ENCODE measurements around the gene NUBPL. TPM values are rescaled to one million over a fixed set of nuclear protein-coding genes. Genes with fewer than 3 reads are reported as not detected.

NUBPL gene
- total and polyA plus RNA-seq, 7 experiments from 2014 or later, result 5.8 to 11.7 (median 8.3) TPM

DNA sequence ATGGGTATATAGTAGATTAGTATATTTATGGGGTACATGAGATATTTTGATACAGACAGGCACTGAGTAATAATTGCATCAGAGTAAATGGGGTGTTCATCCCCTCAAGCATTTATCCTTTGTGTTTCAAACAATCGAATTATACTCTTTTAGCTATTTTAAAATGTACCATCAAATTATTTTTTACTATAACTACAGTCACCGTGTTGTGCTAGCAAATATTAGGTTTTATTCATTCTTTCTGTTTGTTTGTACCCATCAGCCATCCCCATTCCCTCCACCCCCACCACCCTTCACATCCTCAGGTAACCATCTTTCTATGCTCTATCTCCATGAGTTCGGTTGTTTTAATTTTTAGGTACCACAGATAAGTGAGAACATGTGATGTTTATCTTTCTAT lies 115.8 kb downstream of the NUBPL start:
- Mint-ChIP-seq H3K4me1 (peaks cover 0 to 9% (median 0%) of the 10 kb centered on the region in 7 donors), H3K4me3 (no peak overlapping the region), H3K27ac (no peak overlapping the region), H3K27me3 (no peaks in the 10 kb centered on the region), H3K9me3 (peaks cover 0 to 20% (median 8%) of the 10 kb centered on the region in 11 donors), H3K36me3 (peaks cover 0 to 72% (median 57%) of the 10 kb centered on the region in 5 donors)
- Histone ChIP-seq H3K27ac (ENCODE audit: low read depth, low read length) (no peak overlapping the region), H3K4me1 (ENCODE audit: control insufficient read depth in 2 of 2, insufficient read depth in 2 of 2, low read length in 2 of 2) (no peaks in the 10 kb centered on the region), H3K27me3 (ENCODE audit: control insufficient read depth in 2 of 2, insufficient read depth in 2 of 2, low read length in 2 of 2) (no peaks in the 10 kb centered on the region), H3K9me3 (ENCODE audit: control insufficient read depth in 2 of 3, low read length in 3 of 3) (no peaks in the 10 kb centered on the region), H3K4me3 (ENCODE audit: low read length) (no peak overlapping the region), H3K36me3 (ENCODE audit: control insufficient read depth in 2 of 3, insufficient read depth in 3 of 3, low read length in 3 of 3) (peaks cover 0 to 13% (median 0%) of the 10 kb centered on the region in 3 experiments)
- no peak for DNase-seq
- ChIA-PET CTCF (no interaction called here), POLR2A (no interaction called here)
- intact Hi-C loops (cut with micrococcal nuclease), result no loop called here
- no peak for ATAC-seq

- intact Hi-C loops (cut with micrococcal nuclease), result no loop called here
- Histone ChIP-seq H3K36me3 (ENCODE audit: control insufficient read depth in 2 of 3, insufficient read depth in 3 of 3, low read length in 3 of 3) (peaks cover 0 to 13% (median 0%) of the 10 kb centered on the region in 3 experiments), H3K27me3 (ENCODE audit: control insufficient read depth in 2 of 2, insufficient read depth in 2 of 2, low read length in 2 of 2) (no peaks in the 10 kb centered on the region), H3K9me3 (ENCODE audit: control insufficient read depth in 2 of 3, low read length in 3 of 3) (no peaks in the 10 kb centered on the region), H3K4me3 (ENCODE audit: low read length) (no peak overlapping the region), H3K4me1 (ENCODE audit: control insufficient read depth in 2 of 2, insufficient read depth in 2 of 2, low read length in 2 of 2) (no peaks in the 10 kb centered on the region), H3K27ac (ENCODE audit: low read depth, low read length) (no peak overlapping the region)
- H3K9me3 Mint-ChIP-seq, result peaks cover 0 to 26% (median 8%) of the 10 kb centered on the region in 11 donors
- H3K27ac Mint-ChIP-seq, result no peak overlapping the region
- ChIA-PET POLR2A (no interaction called here), CTCF (no interaction called here)
- no peaks in the 10 kb centered on the region for H3K27me3 Mint-ChIP-seq
- H3K4me3 Mint-ChIP-seq, result no peak overlapping the region
- H3K36me3 Mint-ChIP-seq, result peaks cover 0 to 77% (median 59%) of the 10 kb centered on the region in 5 donors
- ATAC-seq (no peak), DNase-seq (no peak)
- peaks cover 0 to 9% (median 0%) of the 10 kb centered on the region in 7 donors for H3K4me1 Mint-ChIP-seq
These were observed 116.4 kb downstream of the NUBPL start for GRCh38 chr14:31677630-31678029.

DNA sequence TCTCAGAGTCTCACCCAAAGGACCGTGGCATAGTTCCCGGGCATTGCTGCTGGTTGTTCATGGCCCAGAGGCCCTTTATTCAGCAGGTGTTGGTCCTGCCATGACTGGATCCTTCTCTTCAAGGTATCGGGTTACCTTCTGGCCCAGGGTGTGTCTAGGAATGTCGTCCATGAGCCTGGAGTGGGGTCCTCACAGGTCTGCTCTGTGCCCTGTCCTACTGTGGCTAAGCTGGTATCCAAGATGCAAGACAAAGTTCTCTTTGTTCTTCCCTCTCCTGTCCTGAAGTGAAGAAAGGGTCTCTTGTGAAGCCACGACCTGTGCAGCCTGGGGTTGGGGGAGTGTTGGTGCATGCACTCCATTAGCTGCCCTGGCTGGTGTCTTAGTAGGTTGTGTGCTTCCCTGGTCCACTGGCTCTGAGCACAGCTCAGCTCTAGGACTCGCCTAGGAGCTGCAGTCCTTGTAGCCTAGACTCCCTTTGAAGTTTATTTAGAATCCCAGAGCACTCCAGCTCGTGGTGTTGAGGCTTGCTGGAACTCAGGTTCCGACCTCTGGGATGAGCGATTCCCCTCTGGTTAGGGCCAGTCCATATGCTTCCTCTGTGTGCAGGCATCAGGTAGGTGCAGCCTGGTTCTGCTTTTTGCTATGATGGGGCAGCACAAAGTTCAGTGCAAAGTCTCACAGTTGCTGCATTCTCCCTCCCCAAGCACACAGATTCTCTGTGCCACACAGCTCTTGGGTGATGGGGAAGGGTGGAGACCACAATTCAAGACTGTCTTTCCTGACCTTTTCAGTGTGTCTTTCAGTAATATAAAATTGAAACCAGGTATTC lies 117.4 kb downstream of the NUBPL start:
- Mint-ChIP-seq H3K36me3 (peaks cover 0 to 76% (median 60%) of the 10 kb centered on the region in 5 donors), H3K4me1 (peaks cover 0 to 9% (median 0%) of the 10 kb centered on the region in 7 donors), H3K9me3 (peaks cover 0 to 31% (median 13%) of the 10 kb centered on the region in 11 donors), H3K4me3 (no peak overlapping the region), H3K27me3 (no peaks in the 10 kb centered on the region), H3K27ac (no peak overlapping the region)
- ATAC-seq (no peak), DNase-seq (no peak)
- intact Hi-C loops (cut with micrococcal nuclease), result no loop called here
- ChIA-PET CTCF (no interaction called here), POLR2A (no interaction called here)
- H3K27me3 ChIP-seq (ENCODE audit: control insufficient read depth in 2 of 2, insufficient read depth in 2 of 2, low read length in 2 of 2), result no peaks in the 10 kb centered on the region
- H3K9me3 ChIP-seq (ENCODE audit: control insufficient read depth in 2 of 3, low read length in 3 of 3), result no peaks in the 10 kb centered on the region
- peaks cover 0 to 13% (median 0%) of the 10 kb centered on the region in 3 experiments for H3K36me3 ChIP-seq (ENCODE audit: control insufficient read depth in 2 of 3, insufficient read depth in 3 of 3, low read length in 3 of 3)
- H3K4me1 ChIP-seq (ENCODE audit: control insufficient read depth in 2 of 2, insufficient read depth in 2 of 2, low read length in 2 of 2), result no peaks in the 10 kb centered on the region
- no peak overlapping the region for H3K27ac ChIP-seq (ENCODE audit: low read depth, low read length)
- H3K4me3 ChIP-seq (ENCODE audit: low read length), result no peak overlapping the region

DNA sequence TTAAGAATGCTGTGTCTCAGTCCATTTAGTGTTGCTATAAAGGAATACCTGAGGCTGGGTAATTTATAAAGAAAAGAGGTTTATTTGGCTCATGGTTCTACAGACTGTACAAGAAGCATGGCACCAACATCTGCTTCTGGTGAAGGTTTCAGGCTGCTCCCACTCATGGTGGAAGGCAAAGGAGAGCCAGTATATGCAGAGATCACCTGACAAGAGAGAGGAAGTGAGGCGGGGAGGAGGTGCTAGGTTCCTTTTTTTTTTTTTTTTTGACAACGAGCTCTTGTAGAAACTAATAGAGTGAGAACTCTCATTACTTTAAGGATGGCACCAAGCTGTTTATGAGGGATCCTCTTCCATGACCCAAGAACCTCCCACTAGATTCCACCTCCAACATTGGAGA lies 121.6 kb downstream of the NUBPL start:
- Mint-ChIP-seq H3K4me1 (peaks cover 0 to 13% (median 0%) of the 10 kb centered on the region in 7 donors), H3K27ac (no peak overlapping the region), H3K9me3 (peaks cover 2 to 50% (median 15%) of the 10 kb centered on the region in 11 donors), H3K4me3 (no peak overlapping the region), H3K27me3 (no peaks in the 10 kb centered on the region), H3K36me3 (peaks cover 0 to 89% (median 78%) of the 10 kb centered on the region in 5 donors)
- no peaks in the 10 kb centered on the region for H3K9me3 ChIP-seq (ENCODE audit: control insufficient read depth in 2 of 3, low read length in 3 of 3)
- ATAC-seq, result no peak
- no peak overlapping the region for H3K4me3 ChIP-seq (ENCODE audit: low read length)
- ChIA-PET POLR2A (no interaction called here), CTCF (no interaction called here)
- no peak overlapping the region for H3K27ac ChIP-seq (ENCODE audit: low read depth, low read length)
- no peaks in the 10 kb centered on the region for H3K4me1 ChIP-seq (ENCODE audit: control insufficient read depth in 2 of 2, insufficient read depth in 2 of 2, low read length in 2 of 2)
- DNase-seq, result no peak
- H3K27me3 ChIP-seq (ENCODE audit: control insufficient read depth in 2 of 2, insufficient read depth in 2 of 2, low read length in 2 of 2), result no peaks in the 10 kb centered on the region
- peaks cover 0 to 7% (median 0%) of the 10 kb centered on the region in 3 experiments for H3K36me3 ChIP-seq (ENCODE audit: control insufficient read depth in 2 of 3, insufficient read depth in 3 of 3, low read length in 3 of 3)
- intact Hi-C loops (cut with micrococcal nuclease), result no loop called here

DNA sequence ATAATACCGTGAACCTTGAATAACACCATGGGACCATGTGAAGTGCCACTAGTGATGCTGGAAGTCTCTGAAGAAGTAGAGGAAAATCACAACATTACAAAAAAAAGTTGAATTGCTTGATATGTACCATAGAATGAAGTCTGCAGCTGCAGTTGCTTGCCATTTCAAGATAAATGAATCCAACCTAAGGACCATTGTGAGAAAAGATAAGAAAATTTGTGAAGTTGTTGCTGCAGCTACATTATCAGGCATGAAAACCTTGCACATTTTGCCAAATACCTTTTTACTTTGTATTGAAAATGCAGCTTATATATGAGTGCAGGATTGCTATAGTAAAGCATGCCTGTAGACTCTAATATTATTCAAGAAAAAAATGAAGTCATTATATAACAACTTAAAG lies 126.5 kb downstream of the NUBPL start:
- H3K4me1 ChIP-seq (ENCODE audit: control insufficient read depth in 2 of 2, insufficient read depth in 2 of 2, low read length in 2 of 2), result no peaks in the 10 kb centered on the region
- ATAC-seq, result no peak
- no peak overlapping the region for H3K27ac ChIP-seq (ENCODE audit: low read depth, low read length)
- H3K36me3 Mint-ChIP-seq, result peaks cover 0 to 70% (median 56%) of the 10 kb centered on the region in 5 donors
- no peaks in the 10 kb centered on the region for H3K9me3 ChIP-seq (ENCODE audit: control insufficient read depth in 2 of 3, low read length in 3 of 3)
- H3K27ac Mint-ChIP-seq, result no peak overlapping the region
- H3K27me3 Mint-ChIP-seq, result no peaks in the 10 kb centered on the region
- H3K9me3 Mint-ChIP-seq, result peaks cover 2 to 39% (median 12%) of the 10 kb centered on the region in 11 donors
- ChIA-PET POLR2A (interaction anchor here (0.7 kb wide), 1 partner anchor 573 kb away, joined by 3 read pairs; no protein-coding TSS in a partner anchor), CTCF (no interaction called here)
- no peaks in the 10 kb centered on the region for H3K27me3 ChIP-seq (ENCODE audit: control insufficient read depth in 2 of 2, insufficient read depth in 2 of 2, low read length in 2 of 2)
- H3K4me3 Mint-ChIP-seq, result no peak overlapping the region
- peaks cover 0 to 10% (median 0%) of the 10 kb centered on the region in 7 donors for H3K4me1 Mint-ChIP-seq
- intact Hi-C loops (cut with micrococcal nuclease), result no loop called here
- H3K36me3 ChIP-seq (ENCODE audit: control insufficient read depth in 2 of 3, insufficient read depth in 3 of 3, low read length in 3 of 3), result no peaks in the 10 kb centered on the region
- DNase-seq, result no peak
- H3K4me3 ChIP-seq (ENCODE audit: low read length), result no peak overlapping the region

- H3K9me3 Mint-ChIP-seq, result peaks cover 0 to 22% (median 2%) of the 10 kb centered on the region in 11 donors
- peaks cover 0 to 52% (median 35%) of the 10 kb centered on the region in 5 donors for H3K36me3 Mint-ChIP-seq
- ATAC-seq (no peak), DNase-seq (no peak)
- Histone ChIP-seq H3K27me3 (ENCODE audit: control insufficient read depth in 2 of 2, insufficient read depth in 2 of 2, low read length in 2 of 2) (no peaks in the 10 kb centered on the region), H3K4me1 (ENCODE audit: control insufficient read depth in 2 of 2, insufficient read depth in 2 of 2, low read length in 2 of 2) (no peaks in the 10 kb centered on the region), H3K36me3 (ENCODE audit: control insufficient read depth in 2 of 3, insufficient read depth in 3 of 3, low read length in 3 of 3) (no peaks in the 10 kb centered on the region), H3K27ac (ENCODE audit: low read depth, low read length) (no peak overlapping the region), H3K9me3 (ENCODE audit: control insufficient read depth in 2 of 3, low read length in 3 of 3) (no peaks in the 10 kb centered on the region), H3K4me3 (ENCODE audit: low read length) (no peak overlapping the region)
- CTCF ChIA-PET, result interaction anchor here (0.7 kb wide), 1 partner anchor 34 kb away, joined by 4 read pairs; no protein-coding TSS in a partner anchor
- no peak overlapping the region for H3K4me3 Mint-ChIP-seq
- intact Hi-C loops (cut with micrococcal nuclease), result no loop called here
- H3K4me1 Mint-ChIP-seq, result peaks cover 0 to 10% (median 0%) of the 10 kb centered on the region in 7 donors
- H3K27ac Mint-ChIP-seq, result no peak overlapping the region
- no peaks in the 10 kb centered on the region for H3K27me3 Mint-ChIP-seq
- POLR2A ChIA-PET, result no interaction called here
These were observed 128.9 kb downstream of the NUBPL start for GRCh38 chr14:31690056-31690455.

Measured in naive thymus-derived CD4-positive, alpha-beta T cell (primary cell).